Keratinocyte (primary cell): Measurements from ENCODE around the gene TEX44. TPM values are rescaled to one million over a fixed set of nuclear protein-coding genes. Genes with fewer than 3 reads are reported as not detected.

Source experiments
- DNase-seq: peaks from one replicate; pipeline ENCODE4 v3.0.0-alpha.2; 2011; ENCODE audit warnings: low read depth, missing footprints, low spot score
- FAIRE-seq: peaks from 2 replicates; lab custom pipeline; 2011; peaks lifted over from hg19 to GRCh38; lab: Jason Lieb, UNC
- H2AFZ ChIP-seq: 2 replicates; pipeline ENCODE4 v1.6.0; 2012; ENCODE audit warnings: low read length, control low read depth, inconsistent platforms; ENCODE audit not compliant: control insufficient read depth
- H3K27ac ChIP-seq: 2 replicates; pipeline ENCODE4 v1.5.1; 2011; ENCODE audit warnings: low read length; ENCODE audit not compliant: control insufficient read depth, insufficient read depth
- H3K27me3 ChIP-seq: 3 replicates; pipeline ENCODE4 v1.6.0; 2011; ENCODE audit warnings: low read length; ENCODE audit not compliant: control insufficient read depth, insufficient read depth; ENCODE audit errors: extremely low read depth
- H3K36me3 ChIP-seq, 2 experiments: 2 replicates in 1 of 2; 3 replicates in 1 of 2; pipeline ENCODE4 v1.5.1; 2011; ENCODE audit warnings: low read length in 2 of 2, mild to moderate bottlenecking in 1 of 2; ENCODE audit not compliant: control insufficient read depth in 2 of 2, insufficient read depth in 2 of 2; ENCODE audit errors: extremely low read depth in 1 of 2
- H3K4me1 ChIP-seq: 3 replicates; pipeline ENCODE4 v1.5.1; 2011; ENCODE audit warnings: low read length; ENCODE audit not compliant: control insufficient read depth, insufficient read depth; ENCODE audit errors: extremely low read depth
- H3K4me2 ChIP-seq: 3 replicates; pipeline ENCODE4 v1.6.0; 2011; ENCODE audit warnings: low read depth, low read length; ENCODE audit not compliant: control insufficient read depth, insufficient read depth; ENCODE audit errors: extremely low read depth
- H3K4me3 ChIP-seq, 3 experiments: fragments of 200-600 bp in 1 of 3; sonication (generic) in 1 of 3; 2 replicates in 2 of 3; 3 replicates in 1 of 3; pipeline ENCODE4 v1.5.1; 2011 to 2016; ENCODE audit warnings: low read length in 3 of 3, mild to moderate bottlenecking in 3 of 3, control low read depth in 2 of 3, inconsistent platforms in 1 of 3, low read depth in 1 of 3, mixed read lengths in 1 of 3, mixed run types in 1 of 3, moderate library complexity in 1 of 3; ENCODE audit not compliant: control insufficient read depth in 2 of 3, insufficient read depth in 2 of 3; ENCODE audit errors: extremely low read depth in 1 of 3
- H3K79me2 ChIP-seq: 2 replicates; pipeline ENCODE4 v1.6.0; 2012; ENCODE audit warnings: low read length; ENCODE audit not compliant: control insufficient read depth, insufficient read depth
- H3K9ac ChIP-seq: 3 replicates; pipeline ENCODE4 v1.6.0; 2011; ENCODE audit warnings: low read length; ENCODE audit not compliant: control insufficient read depth, insufficient read depth; ENCODE audit errors: extremely low read depth
- H3K9me1 ChIP-seq: 3 replicates; pipeline ENCODE4 v1.6.0; 2011; ENCODE audit warnings: low read length; ENCODE audit not compliant: control insufficient read depth, insufficient read depth; ENCODE audit errors: extremely low read depth
- H3K9me3 ChIP-seq: 2 replicates; pipeline ENCODE4 v1.5.1; 2012; ENCODE audit warnings: low read depth, low read length; ENCODE audit not compliant: control insufficient read depth
- H4K20me1 ChIP-seq: 3 replicates; pipeline ENCODE4 v1.6.0; 2011; ENCODE audit warnings: low read length; ENCODE audit not compliant: control insufficient read depth, insufficient read depth; ENCODE audit errors: extremely low read depth
- CTCF ChIP-seq, 3 experiments: IDR thresholded peaks in 1 of 3; conservative IDR thresholded peaks in 1 of 3; optimal IDR thresholded peaks in 1 of 3; 2 replicates in 2 of 3; 3 replicates in 1 of 3; pipeline versions ENCODE3 to v1.5.1; 2011; ENCODE audit warnings: low read length in 3 of 3, mild to moderate bottlenecking in 3 of 3, moderate library complexity in 2 of 3, control low read depth in 1 of 3, inconsistent platforms in 1 of 3; ENCODE audit not compliant: insufficient read depth in 2 of 3; ENCODE audit errors: extremely low read depth in 1 of 3
- EZH2 ChIP-seq: IDR thresholded peaks from one replicate; pipeline ENCODE4 v1.6.1; 2012; ENCODE audit warnings: inconsistent platforms, mild to moderate bottlenecking, low read length, moderate library complexity
- dilution Hi-C: fragments of 300-500 bp; cut with MboI; formaldehyde crosslinking; loops from one replicate; pipeline ENCODE4 v1.7.0; 2020; ENCODE audit warnings: low sequenced_read_pairs; ENCODE audit not compliant: extremely low pct_ligation_motif_present
- polyA plus RNA-seq, 5 experiments: library from polyadenylated mRNA; depleted of rRNA in 3 of 5; stranded (reverse) in 3 of 5; stranded (forward) in 1 of 5; unstranded in 1 of 5; fragments of >200 nt; gene quantifications; 1 replicate in 1 of 5; 2 replicates in 3 of 5; 3 replicates in 1 of 5; pipeline versions ENCODE4 v1.2.1 to v1.2.3, GENCODE V29; 2011 to 2012; ENCODE audit warnings: missing spikeins in 2 of 5, low read depth in 1 of 5, low replicate concordance in 1 of 5

The TEX44 gene
- polyA plus RNA-seq, 1 donor (not counting 4 experiments of a cell fraction or from before 2014, with no cell fraction given), result not detected

- Histone ChIP-seq H3K27ac (no peak overlapping the region), H3K27me3 (no peaks in the 10 kb centered on the region), H2AFZ (no peak overlapping the region), H3K36me3 (no peaks in the 10 kb centered on the region), H3K9me3 (no peaks in the 10 kb centered on the region), H3K79me2 (no peaks in the 10 kb centered on the region), H3K9me1 (no peaks in the 10 kb centered on the region), H3K4me3 (no peak overlapping the region), H3K4me1 (peaks cover 7% of the 10 kb centered on the region), H3K4me2 (no peak overlapping the region), H4K20me1 (no peaks in the 10 kb centered on the region), H3K9ac (no peak overlapping the region)
- FAIRE-seq (no peak), DNase-seq (no peak)
- dilution Hi-C loops, result no loop called here
- TF ChIP-seq CTCF (optimal IDR thresholded peaks at IDR 0.05 in 1 of 3, IDR thresholded peaks at IDR 0.05 in 1 of 3, conservative IDR thresholded peaks at IDR 0.05 in 1 of 3; ENCODE audit: extremely low read depth in 1 of 3, insufficient read depth in 2 of 3, low read length in 3 of 3) (no peak), EZH2 (no peak)
Observed at GRCh38 chr2:231605607-231606091, 13.0 kb downstream of the TEX44 start.

GRCh38 chr2:231606941-231607340 lies 14.3 kb downstream of the TEX44 start:
- FAIRE-seq (no peak), DNase-seq (no peak)
- Histone ChIP-seq H3K4me3 (no peak overlapping the region), H3K4me2 (no peak overlapping the region), H3K9me3 (no peaks in the 10 kb centered on the region), H3K79me2 (no peaks in the 10 kb centered on the region), H3K4me1 (peaks cover 10% of the 10 kb centered on the region), H3K9ac (no peak overlapping the region), H2AFZ (no peak overlapping the region), H4K20me1 (no peaks in the 10 kb centered on the region), H3K27me3 (no peaks in the 10 kb centered on the region), H3K36me3 (no peaks in the 10 kb centered on the region), H3K27ac (no peak overlapping the region), H3K9me1 (no peaks in the 10 kb centered on the region)
- TF ChIP-seq EZH2, result no peak
- no peak for TF ChIP-seq CTCF (optimal IDR thresholded peaks at IDR 0.05 in 1 of 3, IDR thresholded peaks at IDR 0.05 in 1 of 3, conservative IDR thresholded peaks at IDR 0.05 in 1 of 3; ENCODE audit: extremely low read depth in 1 of 3, insufficient read depth in 2 of 3, low read length in 3 of 3)
- dilution Hi-C loops, result no loop called here
